DND-41 (cell line): ENCODE data around the gene MORN1.

Experiments used
- EZH2 ChIP-seq: IDR thresholded peaks from 3 replicates; pipeline ENCODE4 v1.6.1; 2012; ENCODE audit warnings: borderline replicate concordance, low read depth, mild to moderate bottlenecking, moderate library complexity, low read length, inconsistent platforms; ENCODE audit not compliant: severe bottlenecking
- TF ChIP-seq, protein P1 (sequence below): IDR thresholded peaks from 2 replicates; pipeline ENCODE4 v1.5.1; 2012; ENCODE audit warnings: borderline replicate concordance, low read length, moderate library complexity, mild to moderate bottlenecking; ENCODE audit not compliant: poor library complexity, severe bottlenecking; ENCODE audit errors: extremely low read depth

DNA sequence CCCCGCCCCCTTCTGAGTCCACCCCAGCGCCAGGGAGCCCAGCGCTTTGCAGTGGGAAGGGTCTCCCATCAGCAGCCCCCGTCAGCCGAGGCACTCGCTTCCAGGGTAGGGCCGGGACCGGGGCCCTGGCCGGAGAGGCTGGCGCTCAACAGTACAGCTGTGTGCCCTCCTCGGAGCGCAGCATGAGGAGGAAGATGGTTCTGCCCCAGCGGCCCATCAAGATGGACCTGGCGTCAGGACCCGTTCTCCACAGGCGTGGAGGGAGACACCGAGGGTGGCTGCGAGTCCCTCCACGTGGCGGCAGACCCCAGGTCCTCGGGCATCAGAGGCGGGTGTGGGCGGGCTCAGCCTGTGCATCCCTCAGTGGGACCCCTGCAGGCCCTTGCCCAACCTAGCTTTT is 54.3 kb downstream of the MORN1 start:
- TF ChIP-seq, protein P1, sequence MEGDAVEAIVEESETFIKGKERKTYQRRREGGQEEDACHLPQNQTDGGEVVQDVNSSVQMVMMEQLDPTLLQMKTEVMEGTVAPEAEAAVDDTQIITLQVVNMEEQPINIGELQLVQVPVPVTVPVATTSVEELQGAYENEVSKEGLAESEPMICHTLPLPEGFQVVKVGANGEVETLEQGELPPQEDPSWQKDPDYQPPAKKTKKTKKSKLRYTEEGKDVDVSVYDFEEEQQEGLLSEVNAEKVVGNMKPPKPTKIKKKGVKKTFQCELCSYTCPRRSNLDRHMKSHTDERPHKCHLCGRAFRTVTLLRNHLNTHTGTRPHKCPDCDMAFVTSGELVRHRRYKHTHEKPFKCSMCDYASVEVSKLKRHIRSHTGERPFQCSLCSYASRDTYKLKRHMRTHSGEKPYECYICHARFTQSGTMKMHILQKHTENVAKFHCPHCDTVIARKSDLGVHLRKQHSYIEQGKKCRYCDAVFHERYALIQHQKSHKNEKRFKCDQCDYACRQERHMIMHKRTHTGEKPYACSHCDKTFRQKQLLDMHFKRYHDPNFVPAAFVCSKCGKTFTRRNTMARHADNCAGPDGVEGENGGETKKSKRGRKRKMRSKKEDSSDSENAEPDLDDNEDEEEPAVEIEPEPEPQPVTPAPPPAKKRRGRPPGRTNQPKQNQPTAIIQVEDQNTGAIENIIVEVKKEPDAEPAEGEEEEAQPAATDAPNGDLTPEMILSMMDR: no peak
- no peak for TF ChIP-seq EZH2
